ENCODE data around the gene TMPRSS7.

Gene TMPRSS7

DNA sequence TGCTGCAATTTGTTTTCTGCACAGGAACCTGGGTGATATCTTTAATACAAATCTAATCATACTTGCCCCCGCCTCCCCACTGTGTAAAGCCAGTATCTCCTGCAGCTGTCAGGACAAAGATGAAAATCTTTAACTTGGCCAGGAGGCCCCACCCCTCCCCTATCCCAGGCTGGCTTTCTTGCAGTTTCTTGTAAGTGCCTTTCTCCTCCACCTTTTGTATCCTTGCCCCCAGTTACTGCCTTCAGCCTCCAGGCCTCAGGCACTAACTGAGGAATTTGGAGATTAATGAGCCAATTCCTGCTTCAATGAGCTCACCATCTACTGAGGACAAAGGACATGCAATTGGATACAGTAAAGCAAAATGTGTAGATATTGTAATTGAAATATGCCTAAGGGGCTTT is 92.0 kb downstream of the TMPRSS7 start:
- no peak overlapping the region for H3K27ac ChIP-seq
- TF ChIP-seq, protein P1, sequence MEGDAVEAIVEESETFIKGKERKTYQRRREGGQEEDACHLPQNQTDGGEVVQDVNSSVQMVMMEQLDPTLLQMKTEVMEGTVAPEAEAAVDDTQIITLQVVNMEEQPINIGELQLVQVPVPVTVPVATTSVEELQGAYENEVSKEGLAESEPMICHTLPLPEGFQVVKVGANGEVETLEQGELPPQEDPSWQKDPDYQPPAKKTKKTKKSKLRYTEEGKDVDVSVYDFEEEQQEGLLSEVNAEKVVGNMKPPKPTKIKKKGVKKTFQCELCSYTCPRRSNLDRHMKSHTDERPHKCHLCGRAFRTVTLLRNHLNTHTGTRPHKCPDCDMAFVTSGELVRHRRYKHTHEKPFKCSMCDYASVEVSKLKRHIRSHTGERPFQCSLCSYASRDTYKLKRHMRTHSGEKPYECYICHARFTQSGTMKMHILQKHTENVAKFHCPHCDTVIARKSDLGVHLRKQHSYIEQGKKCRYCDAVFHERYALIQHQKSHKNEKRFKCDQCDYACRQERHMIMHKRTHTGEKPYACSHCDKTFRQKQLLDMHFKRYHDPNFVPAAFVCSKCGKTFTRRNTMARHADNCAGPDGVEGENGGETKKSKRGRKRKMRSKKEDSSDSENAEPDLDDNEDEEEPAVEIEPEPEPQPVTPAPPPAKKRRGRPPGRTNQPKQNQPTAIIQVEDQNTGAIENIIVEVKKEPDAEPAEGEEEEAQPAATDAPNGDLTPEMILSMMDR (conservative IDR thresholded peaks at IDR 0.05), result no peak
- TF ChIP-seq ZFX (IDR thresholded peaks at IDR 0.05), result no peak

DNA sequence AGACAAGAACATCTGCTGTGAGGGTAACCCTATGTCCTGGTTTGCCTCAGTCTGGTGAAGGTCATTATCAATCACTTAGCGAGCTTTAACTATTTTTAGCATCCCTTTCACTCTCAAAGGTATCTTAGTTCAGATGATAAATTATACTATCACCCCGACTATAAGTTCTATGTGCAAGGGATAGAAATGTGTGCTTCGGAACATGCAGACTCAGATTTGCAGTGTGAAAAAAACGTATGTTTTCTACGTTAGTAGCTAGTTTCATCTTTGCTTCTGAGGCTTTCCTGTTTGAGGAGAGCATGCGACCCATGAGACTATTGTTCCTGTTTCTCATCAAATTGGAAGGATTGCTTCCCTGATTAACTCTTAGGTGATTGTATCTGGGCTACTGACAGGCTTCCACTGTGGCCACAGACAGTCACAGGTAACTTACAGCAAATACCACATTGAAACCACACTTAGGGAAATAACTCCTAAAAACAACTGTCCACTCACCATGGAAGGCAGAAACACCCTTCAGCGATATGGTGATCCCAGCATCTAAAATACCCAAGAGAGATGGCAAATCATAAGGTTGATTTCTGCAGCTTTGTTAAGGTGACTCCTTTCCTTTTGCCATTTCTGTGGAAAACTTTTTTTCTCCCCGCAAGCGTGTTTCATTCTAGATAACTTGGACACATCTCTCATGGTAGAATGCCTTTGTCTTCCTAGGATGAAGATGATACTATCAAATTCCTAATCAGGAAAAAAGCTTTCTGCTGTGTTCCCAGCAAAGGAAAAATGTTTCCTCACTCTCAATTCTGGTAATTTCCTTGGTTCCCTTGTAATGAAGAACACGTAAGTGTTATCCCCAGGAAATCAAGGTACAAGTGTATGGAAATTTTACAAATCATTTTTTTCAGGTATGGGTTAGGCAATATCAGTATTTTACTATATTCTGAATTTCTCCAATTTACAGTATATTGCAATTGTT is 93.3 kb downstream of the TMPRSS7 start:
- H3K27ac ChIP-seq, result no peak overlapping the region
- TF ChIP-seq, protein P1 (conservative IDR thresholded peaks at IDR 0.05), result no peak
- no peak for TF ChIP-seq ZFX (IDR thresholded peaks at IDR 0.05)

DNA sequence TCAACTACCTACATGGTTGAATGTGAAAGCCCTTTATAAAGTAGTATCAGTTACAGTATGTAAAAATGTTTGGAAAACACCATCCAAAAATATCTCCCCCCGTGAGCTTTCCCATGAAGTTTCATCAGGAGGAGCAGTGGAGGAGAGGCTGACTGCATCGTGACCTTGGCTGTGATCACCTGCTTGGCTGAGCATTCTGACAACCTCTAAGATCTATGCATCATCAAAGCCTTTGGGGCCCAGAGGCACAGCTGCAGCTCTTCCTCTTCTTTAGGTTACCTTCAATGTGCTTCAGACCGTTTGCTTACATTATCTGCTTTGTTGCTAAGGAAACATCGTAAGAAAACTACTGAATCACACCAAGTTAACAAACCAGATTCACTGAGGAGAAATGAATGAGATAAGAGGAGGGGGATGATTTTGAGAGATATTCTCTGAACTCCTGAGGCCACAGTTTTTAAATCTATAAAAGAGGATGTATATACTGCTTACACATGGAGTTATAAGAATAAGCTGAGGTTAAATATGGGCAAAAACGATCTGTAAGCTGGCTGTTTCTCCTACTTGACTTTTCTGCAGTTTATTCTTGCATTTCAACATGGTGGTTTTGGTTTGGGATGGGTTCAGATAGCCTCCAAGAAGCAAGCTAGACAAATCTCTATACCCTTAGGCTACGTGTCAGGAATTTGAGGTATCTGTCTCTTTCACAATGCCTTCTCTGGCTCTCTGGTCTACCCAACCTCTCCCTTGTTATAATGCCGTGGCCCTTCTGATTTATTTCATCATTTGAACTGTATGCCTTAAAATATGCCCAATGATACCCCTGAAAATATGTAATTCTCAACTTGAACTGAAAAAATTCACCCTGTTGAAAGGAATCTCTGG is 94.5 kb downstream of the TMPRSS7 start:
- H3K27ac ChIP-seq, result no peak overlapping the region
- TF ChIP-seq ZFX (IDR thresholded peaks at IDR 0.05), result no peak
- TF ChIP-seq, protein P1 (conservative IDR thresholded peaks at IDR 0.05), result no peak

DNA sequence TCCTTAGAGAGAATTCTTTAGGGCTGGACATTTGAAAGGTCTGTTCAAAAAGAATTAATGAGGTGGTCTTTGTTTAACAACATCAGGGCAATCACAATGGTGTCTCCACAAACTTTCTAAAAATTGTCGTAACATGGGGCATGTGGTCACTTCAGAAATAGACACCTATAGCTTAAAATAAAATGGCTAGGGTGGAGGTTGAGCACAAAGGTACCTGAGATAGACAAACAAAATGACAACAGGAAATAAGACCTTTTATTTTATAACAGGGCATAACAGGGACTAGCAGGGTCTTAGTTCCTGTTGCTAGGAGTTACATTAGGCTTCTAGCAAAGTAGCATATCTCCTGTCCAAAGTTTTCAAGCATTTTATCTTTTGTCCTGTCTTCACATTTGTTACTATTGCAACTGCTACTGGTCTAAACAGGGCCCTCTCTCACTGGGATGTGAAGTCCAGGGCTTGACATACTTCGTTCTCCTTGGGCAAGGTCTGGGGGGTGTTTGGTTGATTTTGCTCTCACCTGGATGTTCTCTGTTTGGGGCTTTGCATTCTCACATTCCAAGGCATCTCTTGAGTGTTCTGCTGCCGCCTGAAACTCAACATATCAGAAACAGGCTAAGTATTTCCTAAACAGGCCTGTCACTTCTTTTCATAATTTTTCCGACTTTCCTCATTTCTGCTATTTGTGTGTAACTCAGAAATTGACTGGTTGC is 95.5 kb downstream of the TMPRSS7 start:
- no peak for TF ChIP-seq ZFX (IDR thresholded peaks at IDR 0.05)
- TF ChIP-seq, protein P1 (conservative IDR thresholded peaks at IDR 0.05), result no peak
- no peak overlapping the region for H3K27ac ChIP-seq

DNA sequence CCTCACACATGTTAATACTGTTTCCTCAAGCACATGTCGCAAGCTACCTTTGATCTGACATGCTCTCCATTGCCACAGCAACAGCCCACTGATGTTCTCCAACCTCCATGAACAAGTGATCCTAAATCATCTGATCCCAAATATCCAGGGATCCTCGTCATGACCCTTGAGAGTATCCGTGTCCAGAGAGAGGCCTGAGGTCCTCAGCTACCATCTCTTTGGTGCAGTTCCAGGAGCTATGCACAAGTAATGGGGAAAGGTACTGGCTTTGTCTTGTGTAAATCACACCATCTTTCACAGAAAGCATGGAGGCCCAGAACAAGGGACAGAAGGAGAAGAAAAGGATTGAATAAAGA is 96.1 kb downstream of the TMPRSS7 start:
- no peak overlapping the region for H3K27ac ChIP-seq
- TF ChIP-seq ZFX (IDR thresholded peaks at IDR 0.05), result no peak
- TF ChIP-seq, protein P1 (conservative IDR thresholded peaks at IDR 0.05), result no peak

All from C4-2B (cell line).